ENCODE results near the gene PKNOX2.

Gene PKNOX2

GRCh38 chr11:125136001-125136400 lies 28.6 kb upstream of the PKNOX2 start:
- TF ChIP-seq POLR2AphosphoS5 (IDR thresholded peaks at IDR 0.05; ENCODE audit: low read depth, low read length) (no peak), TAF1 (IDR thresholded peaks at IDR 0.05; ENCODE audit: borderline replicate concordance, insufficient read depth, low read length) (no peak), SIN3A (IDR thresholded peaks at IDR 0.05; ENCODE audit: borderline replicate concordance, insufficient read depth, low read length) (no peak), FOXP2 (optimal IDR thresholded peaks at IDR 0.05; ENCODE audit: borderline replicate concordance, extremely low read depth, extremely low read length, insufficient read depth) (no peak), REST (IDR thresholded peaks at IDR 0.05; ENCODE audit: insufficient read depth in 1 of 2, low read depth in 2 of 2, low read length in 2 of 2) (no peak)

GRCh38 chr11:125138966-125139365 lies 25.6 kb upstream of the PKNOX2 start:
- no peak for TF ChIP-seq TAF1 (IDR thresholded peaks at IDR 0.05; ENCODE audit: borderline replicate concordance, insufficient read depth, low read length)
- TF ChIP-seq SIN3A (IDR thresholded peaks at IDR 0.05; ENCODE audit: borderline replicate concordance, insufficient read depth, low read length), result no peak
- TF ChIP-seq FOXP2 (optimal IDR thresholded peaks at IDR 0.05; ENCODE audit: borderline replicate concordance, extremely low read depth, extremely low read length, insufficient read depth), result no peak
- TF ChIP-seq POLR2AphosphoS5 (IDR thresholded peaks at IDR 0.05; ENCODE audit: low read depth, low read length), result no peak
- no peak for TF ChIP-seq REST (IDR thresholded peaks at IDR 0.05; ENCODE audit: insufficient read depth in 1 of 2, low read depth in 2 of 2, low read length in 2 of 2)

DNA sequence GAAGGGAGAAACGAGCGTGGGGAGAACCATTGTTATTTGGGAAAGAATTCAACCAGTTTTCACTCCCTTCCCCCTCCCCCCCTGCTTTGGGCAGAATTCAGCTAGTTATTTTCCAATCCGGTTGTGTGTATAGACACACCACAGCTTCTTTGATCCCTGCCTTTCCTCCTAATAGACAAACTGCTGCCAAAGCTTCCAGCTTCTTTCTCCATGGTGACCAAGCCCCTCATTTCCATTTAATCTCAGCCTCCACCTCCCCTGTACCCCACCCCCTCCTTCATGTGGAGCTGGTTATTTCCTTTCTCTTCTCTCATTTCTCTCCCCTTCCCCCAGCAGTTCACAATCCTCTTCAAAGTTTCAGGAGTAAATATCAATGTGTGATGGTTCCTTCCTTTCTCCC lies 24.8 kb upstream of the PKNOX2 start:
- TF ChIP-seq TAF1 (IDR thresholded peaks at IDR 0.05; ENCODE audit: borderline replicate concordance, insufficient read depth, low read length) (no peak), REST (IDR thresholded peaks at IDR 0.05; ENCODE audit: insufficient read depth in 1 of 2, low read depth in 2 of 2, low read length in 2 of 2) (no peak), POLR2AphosphoS5 (IDR thresholded peaks at IDR 0.05; ENCODE audit: low read depth, low read length) (no peak), SIN3A (IDR thresholded peaks at IDR 0.05; ENCODE audit: borderline replicate concordance, insufficient read depth, low read length) (no peak), FOXP2 (optimal IDR thresholded peaks at IDR 0.05; ENCODE audit: borderline replicate concordance, extremely low read depth, extremely low read length, insufficient read depth) (no peak)

- TF ChIP-seq TAF1 (IDR thresholded peaks at IDR 0.05; ENCODE audit: borderline replicate concordance, insufficient read depth, low read length), result no peak
- TF ChIP-seq FOXP2 (optimal IDR thresholded peaks at IDR 0.05; ENCODE audit: borderline replicate concordance, extremely low read depth, extremely low read length, insufficient read depth), result no peak
- no peak for TF ChIP-seq SIN3A (IDR thresholded peaks at IDR 0.05; ENCODE audit: borderline replicate concordance, insufficient read depth, low read length)
- TF ChIP-seq REST (IDR thresholded peaks at IDR 0.05; ENCODE audit: insufficient read depth in 1 of 2, low read depth in 2 of 2, low read length in 2 of 2), result no peak
- no peak for TF ChIP-seq POLR2AphosphoS5 (IDR thresholded peaks at IDR 0.05; ENCODE audit: low read depth, low read length)
Observed at GRCh38 chr11:125140233-125140632, 24.3 kb upstream of the PKNOX2 start.

DNA sequence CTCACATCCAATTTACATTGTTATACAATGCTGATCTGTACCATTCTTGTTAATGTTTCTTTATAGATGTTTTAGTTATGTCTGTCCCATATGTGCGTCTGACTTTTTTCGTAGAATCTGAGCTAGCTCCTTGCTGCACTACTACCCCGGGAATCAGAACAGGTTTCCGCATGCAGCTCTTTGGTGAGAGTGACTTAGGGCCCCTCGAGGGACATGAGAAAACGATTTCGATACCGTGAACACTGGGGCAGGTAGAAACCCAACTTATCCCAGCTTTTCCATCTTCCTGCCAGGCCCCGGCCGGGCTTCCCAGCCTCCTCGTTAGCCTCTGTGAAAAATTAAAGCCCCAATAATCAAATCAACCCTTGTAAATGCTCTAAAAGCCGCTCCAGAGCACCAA lies 23.4 kb upstream of the PKNOX2 start:
- TF ChIP-seq POLR2AphosphoS5 (IDR thresholded peaks at IDR 0.05; ENCODE audit: low read depth, low read length) (no peak), FOXP2 (optimal IDR thresholded peaks at IDR 0.05; ENCODE audit: borderline replicate concordance, extremely low read depth, extremely low read length, insufficient read depth) (no peak), TAF1 (IDR thresholded peaks at IDR 0.05; ENCODE audit: borderline replicate concordance, insufficient read depth, low read length) (no peak), REST (IDR thresholded peaks at IDR 0.05; ENCODE audit: insufficient read depth in 1 of 2, low read depth in 2 of 2, low read length in 2 of 2) (no peak)
